NCI-H1092 treated with DMSO at 0.1 percent for 48 hours (cell line): Measurements from ENCODE around the gene CYB5D1.
"Not testable (repeated sequence)": the region's sequence is repeated elsewhere in the genome, so short reads cannot be mapped to it uniquely, and the experiment has no call there.

Experiments used
- DNase-seq: peaks from one replicate; lab custom pipeline; 2025; lab: John Stamatoyannopoulos, UW

CYB5D1 gene

DNA sequence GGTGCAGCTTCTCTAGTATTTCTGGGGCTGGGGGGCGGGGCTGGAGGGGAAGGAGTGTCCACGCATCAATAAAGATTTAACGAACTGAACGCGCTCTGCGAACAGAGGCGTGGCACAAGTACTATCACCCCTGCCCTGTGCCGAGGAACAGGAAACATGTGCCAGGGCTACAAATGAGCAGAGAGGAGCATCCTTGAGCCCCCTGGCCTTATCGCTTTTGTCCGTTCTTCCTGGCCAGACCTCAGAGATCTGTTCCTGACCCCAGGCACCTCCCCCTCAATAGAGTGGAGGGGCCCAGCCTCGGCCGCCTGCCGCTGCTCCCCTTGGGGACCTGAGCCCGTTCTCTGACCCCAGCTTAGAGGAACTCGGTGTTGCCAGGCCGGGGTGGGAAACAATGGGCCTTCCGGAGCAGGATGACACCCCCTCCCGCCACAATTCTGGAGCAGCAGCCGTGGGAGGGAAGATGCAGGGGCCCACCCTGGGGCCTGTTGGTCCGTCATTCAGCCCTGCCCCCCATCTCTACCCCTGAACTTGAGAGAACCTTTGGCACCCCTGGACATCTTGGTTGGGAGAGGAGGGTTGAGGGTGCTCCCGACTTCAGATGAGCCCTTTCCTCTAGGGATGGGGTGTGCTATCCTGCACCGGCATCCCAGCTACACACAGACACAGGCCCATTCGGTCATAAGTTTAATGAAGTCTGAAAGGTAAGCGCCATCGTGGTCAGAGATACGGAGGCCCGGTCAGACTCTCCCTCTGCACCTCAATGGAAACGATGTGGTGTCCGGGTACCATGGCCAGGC lies 1.6 kb upstream of the CYB5D1 start:
- DNase-seq: no peak

DNA sequence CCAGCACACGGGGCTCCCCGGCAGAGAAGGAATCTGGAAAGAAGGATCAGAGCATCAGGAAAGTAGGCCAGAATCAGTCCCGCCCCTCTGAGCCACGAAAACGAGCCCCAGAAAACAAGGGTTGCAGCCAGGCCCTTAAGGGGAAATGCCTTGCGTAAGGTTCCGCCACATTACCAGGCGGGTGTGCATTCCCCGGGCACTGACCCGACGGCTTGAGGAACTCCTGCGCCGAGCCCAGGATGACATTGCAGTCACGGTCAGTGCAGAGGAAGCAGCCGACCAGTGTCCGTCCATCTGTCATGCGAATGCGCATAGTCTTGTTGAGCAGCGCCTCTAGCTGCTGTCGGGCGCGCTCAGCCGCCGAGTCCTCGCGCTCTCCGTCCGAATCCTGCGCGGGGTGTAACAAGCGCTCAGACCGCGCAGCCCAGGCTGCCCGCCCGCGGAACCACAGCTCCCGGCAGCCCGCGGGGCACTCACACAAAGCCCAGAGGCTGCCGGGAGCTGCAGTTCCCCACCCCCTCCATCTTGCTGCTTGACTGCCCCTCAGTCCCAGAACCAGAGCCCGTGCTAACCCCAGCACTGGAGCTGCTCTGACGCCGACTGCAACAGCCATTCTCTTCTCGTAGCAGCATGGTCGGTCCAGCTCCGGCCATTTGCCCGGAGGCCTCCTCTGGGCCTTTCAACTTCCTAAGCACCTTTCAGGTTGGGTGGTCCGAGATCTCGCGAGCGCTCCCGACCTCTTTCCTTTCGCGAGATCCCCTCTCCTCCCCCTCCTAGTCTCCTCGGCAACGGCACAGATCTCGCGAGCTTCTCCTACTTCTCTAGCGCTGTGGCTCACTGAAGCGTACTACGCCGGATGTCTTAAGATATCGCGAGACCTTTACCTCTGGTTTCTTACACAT lies 741 bp upstream of the CYB5D1 start, which contains the start of gene NAA38:
NAA38 (minus strand) TSS at position 749 of the 902 bp plus-strand sequence; CDS start at position 653, 96 bp downstream.
- peak; percentile 99 for DNase-seq

DNA sequence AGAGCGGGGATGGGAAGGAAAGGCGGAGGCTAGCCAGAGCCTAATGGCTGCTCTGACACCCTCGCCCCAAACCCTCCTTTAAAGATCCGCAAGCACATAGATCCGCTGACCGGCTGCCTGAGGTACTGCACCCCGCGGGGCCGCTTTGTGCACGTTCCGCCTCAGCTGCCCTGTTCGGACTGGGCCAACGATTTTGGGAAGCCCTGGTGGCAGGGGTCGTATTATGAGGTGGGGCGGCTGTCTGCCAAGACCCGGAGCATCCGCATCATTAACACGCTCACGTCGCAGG lies 663 bp downstream of the CYB5D1 start:
- DNase-seq: no peak

DNA sequence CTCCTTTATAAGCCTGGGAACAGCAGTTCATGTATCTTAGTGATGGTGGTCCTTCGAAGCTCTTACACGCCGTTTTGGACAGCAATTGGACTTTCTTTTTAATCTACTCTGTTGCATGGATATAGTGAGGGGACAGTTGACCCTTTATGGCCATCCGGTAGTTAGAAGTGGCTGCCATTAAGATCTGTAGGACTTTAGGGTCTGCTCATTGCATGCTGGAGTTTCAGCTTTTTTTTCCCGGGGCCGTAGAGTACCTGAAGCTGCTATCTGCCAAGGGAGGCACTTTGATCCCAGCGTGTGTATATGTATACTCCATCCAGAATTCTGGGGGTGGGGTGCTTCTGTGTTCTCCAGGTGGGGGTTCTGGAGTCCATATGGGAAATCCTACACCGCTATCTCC lies 1.2 kb downstream of the CYB5D1 start:
- no peak for DNase-seq

DNA sequence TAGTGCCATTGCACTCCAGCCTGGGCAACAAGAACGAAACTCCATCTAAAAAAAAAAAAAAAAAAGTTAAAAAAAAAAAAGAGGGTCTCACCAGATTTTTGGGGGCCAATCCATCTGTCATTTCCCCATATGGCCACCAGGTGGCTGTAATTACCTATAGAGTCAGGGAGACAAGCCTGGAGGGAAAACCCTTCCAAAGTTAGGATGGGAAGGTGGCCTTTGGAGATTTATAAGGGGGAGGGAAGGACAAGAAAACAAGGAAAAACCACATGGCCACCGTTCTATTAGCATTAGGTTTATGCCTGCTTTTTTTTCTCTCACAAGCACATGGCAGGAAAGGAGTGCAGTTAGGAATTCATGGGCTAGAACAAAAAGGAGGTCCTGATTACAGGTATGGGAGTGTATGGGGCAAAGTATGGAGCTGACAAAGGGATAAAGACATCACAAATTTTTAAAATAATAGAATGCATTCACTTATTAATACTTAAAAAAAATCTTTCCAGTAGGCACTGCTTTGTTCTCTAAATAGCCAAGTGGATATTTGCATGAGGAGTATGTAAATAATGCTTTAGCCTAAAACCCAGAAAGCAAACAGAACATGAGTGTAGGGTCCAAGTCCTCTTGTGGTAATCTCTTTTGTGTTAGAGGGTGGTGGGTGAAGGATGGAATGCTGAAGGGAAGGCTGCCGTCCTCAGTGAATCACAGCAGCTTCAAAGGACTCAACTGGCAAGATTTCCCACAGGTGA lies 5.1 kb downstream of the CYB5D1 start:
- peak; percentile 36 for DNase-seq

DNA sequence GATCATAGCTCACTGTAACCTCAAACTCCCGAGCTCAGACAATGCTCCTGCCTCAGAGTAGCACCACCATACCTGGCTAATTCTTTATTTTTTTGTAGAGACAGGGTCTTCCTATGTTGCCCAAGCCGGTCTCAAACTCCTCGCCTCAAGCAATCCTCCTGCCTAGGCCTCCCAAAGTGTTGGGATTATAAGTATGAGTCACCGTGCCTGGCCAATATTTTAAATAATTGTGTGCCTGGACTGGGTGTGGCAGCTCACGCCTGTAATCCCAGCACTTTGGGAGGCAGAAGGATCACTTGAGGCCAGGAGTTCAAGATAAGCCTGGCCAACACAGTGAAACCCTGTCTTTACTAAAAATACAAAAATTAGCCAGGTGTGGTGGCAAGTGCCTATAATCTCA lies 6.6 kb downstream of the CYB5D1 start:
- DNase-seq: not testable (repeated sequence)

DNA sequence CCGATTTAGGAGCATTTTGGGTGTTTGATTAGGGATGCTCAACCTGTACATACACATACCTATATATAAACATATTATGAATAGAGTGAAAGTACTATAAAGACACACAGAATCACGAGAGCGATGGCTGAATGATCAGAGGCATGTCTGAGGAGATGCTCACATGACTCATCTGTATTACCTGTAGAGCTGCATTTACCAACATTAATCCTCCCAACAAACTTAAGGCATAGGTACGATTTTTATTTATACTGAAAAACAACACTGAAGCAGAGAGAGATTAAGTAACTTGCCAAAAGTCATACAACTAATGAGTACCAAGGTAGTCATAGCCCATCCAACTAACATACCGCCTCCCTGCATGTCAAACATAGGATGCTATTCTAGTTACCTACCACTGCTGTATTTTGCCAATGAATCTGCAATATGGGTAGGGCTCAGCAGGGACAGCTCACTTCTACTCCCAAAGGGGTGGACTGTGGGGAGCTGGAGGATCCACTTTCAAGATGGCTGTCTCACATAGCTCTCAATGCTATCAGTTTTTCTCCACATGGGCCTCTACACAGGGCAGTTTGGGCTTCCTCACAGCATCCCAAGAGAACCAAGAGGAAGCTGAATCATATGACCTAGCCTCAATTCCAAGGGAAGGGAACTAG lies 7.3 kb downstream of the CYB5D1 start:
- no peak for DNase-seq

DNA sequence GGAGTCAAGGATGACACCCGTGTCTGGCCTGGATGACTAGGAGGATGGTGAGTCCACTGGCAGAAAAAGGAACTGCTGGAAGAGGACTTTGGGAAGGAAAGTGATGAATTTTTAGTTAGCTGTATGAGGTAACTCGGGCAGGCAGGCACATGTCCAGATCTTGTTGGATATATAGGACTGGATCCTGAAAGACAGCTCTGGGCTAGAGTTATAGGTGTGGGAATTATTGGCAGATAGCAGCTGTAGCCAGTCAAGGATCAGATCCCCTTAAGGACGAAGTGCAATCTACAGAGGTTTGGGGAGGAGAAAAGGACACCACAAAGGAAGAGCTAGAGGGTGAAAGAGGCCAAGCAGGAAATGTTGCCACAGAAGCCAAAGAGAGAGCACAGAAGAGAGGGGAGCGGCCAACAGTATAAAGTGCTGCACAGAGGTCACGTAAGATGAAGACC lies 10.1 kb downstream of the CYB5D1 start:
- DNase-seq: no peak

DNA sequence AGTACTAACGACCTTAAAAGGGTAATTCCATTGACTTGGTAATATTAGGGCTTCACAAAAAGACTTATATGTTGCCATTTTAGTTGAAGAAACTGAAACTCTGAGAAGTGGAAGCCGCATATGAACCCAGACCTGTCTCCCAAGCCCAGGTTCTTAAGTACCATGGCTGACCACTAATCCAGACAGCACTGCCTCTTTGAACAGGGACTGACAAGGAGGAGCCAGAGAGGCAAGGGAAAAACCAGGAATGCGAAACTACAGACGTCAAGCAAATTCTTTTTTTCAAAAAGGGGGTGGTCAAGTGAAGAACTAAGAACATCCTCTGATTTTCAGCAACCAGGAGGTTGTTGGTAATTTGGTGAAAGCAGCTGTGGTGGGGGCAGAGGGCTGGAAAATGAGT lies 15.2 kb downstream of the CYB5D1 start:
- DNase-seq: no peak

DNA sequence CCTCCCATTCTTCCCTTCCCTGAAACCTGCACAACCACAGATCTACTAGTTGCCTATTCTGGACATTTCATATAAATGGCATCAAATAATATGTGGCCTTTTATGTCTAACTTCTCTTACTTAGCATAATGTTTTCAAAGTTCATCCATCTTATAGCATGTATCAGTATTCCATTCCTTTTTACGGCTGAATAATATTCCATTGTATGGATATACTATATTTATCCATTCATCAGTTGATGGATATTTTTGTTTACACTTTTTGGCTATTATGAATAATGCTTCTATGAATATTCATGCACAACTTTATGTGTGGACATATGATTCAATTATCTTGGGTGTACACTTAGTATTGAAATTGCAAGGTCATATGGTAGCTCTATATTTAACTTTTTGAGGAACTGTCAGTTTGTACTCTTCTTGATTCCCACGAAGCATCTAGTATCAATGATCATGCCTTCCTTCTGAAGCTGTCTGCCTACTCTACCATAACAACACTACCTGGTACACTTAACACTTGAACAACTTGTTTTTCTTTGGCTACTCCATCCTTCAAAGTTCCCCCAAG lies 18.1 kb downstream of the CYB5D1 start:
- no peak for DNase-seq

DNA sequence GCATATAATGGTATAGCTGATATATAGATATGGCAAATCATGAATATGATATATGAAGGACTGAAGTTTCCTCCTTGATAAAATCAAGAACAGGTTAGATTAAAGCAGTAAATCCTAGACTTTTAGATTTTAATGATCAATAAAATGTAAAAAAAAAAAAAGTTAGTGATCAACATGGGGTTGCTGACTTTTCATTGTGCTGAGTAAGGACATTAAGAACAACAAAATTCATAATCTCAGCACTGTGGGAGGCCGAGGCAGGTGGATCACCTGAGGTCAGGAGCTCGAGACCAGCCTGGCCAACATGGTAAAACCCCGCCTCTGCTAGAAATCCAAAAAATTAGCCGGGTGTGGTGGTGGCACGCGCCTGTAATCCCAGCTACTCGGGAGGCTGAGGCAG lies 20.4 kb downstream of the CYB5D1 start:
- DNase-seq: no peak

DNA sequence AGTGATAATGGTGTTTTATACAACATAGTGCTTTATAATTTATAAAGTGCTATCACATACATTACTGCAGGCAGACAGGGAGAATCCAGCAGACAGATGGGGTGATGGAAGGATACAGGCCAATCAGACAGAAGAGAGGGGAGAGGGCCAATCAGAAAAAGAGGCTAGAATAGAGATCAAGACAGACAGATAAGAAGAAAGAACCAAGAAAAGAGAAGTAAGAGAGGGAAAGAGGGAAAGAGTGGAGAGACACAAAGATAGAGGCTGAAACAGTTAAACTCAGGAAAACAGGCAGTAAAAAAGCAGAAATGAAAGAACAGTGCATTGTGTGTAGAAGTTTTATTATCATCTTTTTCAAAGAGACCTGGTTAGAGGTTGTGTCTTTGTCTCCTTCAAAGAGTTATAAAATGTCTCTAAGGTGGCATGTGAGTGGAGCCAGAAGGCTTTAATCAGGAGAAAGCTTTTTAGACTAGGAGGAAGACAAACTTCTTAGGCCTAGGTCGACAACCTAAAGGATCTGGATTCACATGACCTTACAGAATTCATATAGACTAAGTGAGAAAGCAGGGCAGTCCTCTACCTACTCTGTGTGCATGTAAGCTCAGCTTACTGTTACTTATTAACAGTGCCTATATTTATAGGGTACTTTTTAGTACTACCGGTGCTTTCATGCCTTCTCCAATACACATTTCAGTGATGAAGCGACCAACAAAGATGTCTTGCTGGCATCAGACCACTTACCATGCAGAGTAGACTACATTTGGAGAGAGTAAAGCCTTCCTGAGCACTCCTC lies 22.5 kb downstream of the CYB5D1 start:
- DNase-seq: no peak

DNA sequence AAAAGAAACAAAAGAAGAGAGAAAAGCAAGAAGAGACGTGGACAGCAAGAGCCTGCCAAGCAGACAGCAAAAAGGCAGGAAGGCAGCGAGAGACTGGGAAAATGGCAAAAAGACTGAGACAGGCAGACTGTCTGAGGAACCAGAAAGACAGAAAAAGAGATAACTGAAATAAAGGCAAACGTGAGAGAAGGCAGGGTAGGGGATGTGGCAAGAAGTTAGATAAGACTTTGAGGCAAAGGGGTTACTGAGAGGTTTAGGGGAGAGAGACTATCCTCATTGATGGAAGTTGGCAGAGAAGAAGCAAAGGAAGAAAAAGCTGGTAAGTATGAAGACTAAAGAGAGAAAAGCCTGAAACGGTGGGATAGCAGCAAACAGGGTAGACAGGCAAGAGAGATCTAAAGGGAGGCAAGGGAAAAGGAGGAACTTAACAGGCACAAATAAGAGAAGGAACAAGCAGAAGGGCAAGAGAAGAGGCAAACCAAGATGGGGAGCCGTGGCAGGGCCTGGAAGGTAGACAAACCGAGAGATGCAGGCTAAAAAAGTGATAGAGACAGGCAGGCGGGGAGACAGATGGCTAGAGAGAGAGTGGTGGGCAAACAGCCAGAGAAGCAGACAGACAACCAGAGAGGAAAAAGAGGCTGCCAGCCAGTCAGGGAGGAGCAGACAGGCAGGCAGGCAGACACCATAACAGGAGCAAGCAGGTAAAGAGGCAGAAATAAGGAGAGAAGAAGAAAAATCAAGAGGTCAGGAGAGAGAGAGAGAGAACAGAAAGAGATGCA lies 23.7 kb downstream of the CYB5D1 start:
- peak; percentile 89 for DNase-seq

DNA sequence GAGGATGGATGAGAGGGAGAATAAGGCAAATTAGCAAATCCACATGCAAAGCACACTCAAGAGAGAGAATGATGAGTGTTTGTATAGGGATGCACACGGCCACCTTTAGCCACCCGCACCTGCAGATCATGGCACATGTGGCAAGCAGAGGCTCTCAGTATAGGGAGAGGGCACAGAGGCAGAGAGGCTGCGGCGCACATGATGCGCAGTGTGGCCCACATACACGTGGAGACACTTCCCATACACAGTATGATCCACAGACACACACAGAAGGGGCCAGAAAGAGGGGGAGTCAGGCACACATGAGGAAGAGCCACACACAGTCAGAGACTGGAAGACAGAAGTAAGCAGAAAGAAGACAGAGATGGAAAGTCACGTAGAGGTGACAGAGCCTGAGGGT lies 24.3 kb downstream of the CYB5D1 start:
- peak; percentile 89 for DNase-seq

DNA sequence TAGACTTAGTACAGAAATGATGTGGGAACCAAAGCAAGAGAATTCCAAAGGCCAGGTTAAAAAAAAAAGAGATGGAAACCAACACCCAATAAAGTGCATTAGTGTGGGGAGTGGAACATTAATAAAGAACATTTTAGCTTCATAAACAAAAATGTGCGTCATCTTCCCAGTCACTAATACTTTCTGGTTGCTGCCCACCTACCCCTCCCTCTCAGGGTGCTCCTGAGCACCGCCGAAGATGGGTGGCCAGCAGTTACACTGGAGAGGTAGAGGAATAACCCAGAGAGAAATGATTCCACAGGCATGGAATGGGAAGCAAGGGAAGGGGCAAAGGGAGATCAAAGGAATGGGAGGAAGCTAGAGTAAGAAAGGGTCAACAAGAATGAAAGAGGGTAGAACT lies 24.8 kb downstream of the CYB5D1 start:
- peak; percentile 43 for DNase-seq

DNA sequence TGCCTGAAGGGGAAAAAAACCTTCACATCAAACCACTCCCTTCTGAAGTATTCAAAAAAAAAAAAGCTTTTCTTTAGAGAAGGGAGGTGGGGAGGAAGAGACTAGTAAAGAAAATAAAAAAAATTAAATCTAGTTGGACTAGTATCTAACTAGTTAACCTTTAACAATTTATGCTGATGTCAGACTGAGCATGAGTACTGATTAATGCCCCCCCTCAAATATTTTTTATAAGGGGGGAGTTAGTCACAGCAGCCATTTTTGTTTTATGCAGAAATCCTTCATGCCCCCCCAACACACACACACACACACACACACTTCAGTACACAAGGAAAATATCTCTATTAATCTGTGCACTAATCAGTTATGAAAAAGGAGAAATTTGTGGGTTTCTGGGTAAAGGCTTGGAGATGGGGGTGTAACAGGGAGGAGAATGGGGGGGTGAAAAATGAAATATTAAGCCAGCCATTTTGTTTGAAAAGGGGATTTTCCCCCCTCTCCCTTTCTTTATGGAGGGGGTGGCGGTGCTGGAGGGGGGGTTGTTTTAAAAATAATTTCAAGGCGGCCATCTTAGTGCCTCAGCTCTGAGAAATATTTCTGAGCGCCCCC lies 26.1 kb downstream of the CYB5D1 start:
- DNase-seq: peak; percentile 21

DNA sequence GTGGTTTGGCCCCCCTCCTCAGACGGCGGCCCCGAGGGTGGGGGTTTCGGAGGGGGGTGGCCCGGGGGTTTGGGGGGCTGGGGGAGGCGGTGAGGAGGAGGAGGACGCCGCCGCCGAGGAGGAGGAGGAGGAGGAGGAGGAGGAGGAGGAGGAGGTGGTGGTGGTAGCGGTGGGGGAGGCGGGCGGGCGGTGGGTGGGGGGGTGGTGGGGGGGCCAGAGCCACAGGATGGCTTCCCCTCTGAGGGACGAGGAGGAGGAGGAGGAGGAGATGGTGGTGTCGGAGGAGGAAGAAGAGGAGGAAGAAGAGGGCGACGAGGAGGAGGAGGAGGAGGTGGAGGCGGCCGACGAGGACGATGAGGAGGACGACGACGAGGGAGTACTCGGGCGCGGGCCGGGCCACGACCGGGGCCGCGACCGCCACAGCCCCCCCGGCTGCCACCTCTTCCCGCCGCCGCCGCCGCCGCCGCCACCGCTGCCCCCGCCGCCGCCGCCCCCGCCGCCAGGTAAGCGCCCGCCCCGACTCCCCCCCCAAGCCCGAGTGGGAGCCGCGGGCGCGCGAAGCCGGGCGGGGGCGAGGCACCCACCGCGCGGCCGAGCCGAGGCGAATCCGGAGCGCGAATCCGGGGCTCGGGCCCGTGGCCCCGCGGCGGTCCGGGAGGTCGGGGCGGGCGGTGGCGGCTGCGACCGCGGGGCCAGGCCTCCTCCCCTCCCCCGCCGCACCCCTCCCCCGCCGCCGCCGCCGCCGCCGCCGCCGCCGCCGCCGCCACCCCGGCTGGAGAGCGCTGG lies 27.0 kb downstream of the CYB5D1 start:
- DNase-seq: no peak

DNA sequence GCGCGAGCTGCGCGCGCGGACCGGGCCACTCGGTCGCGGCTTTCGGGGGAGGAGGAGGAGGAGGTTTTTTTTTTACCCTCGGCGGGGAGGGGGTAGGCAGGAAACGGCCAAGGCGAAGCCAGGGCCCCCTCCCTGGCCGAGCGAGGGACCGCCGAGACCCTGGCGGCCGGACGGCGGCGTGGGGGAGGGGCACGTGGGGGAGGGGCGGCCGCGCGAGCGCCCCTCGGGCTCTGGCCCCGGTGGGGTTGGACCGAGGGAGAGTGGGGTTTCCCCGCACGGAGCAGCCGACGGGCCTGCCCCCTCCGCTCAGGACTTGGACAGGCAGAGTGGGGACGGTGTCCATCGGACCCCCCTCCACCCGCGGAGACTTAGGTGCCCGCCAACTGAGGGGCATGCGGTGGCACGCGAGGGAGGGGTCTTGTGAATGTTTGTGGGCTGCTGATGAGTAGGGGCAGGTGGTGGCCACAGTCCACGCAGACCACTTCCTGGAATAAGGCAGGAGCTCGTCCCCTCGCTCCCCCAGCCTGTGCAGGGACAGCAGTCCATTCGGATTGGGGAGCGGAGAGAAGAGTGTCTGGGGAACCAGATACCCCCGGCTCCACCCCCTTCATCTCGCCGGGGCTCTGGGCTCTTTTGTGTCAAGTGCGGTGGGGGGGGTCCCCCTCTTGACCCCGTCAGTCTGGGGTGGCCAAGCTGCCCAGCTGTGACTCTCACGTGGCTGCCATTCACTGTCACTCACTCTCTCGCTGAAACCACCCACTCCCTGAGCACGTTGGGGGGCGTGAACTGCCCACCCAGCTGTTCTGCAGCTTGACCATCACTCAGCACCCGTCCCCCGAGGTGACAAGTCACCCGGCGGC lies 27.8 kb downstream of the CYB5D1 start:
- peak; percentile 61 for DNase-seq
